Karpas-422 (cell line): ENCODE data around the gene INPP5A. TPM values are rescaled to one million over a fixed set of nuclear protein-coding genes. Genes with fewer than 3 reads are reported as not detected.

Experiments used
- DNase-seq: peaks from one replicate; pipeline ENCODE4 v3.0.0-alpha.2; 2015
- H2AFZ ChIP-seq: fragments of 200-600 bp; sonication (generic); 2 replicates; pipeline ENCODE4 v1.6.1; 2014; ENCODE audit warnings: antibody characterized with exemption, low read length, mixed read lengths
- H3K27ac ChIP-seq: fragments of 200-600 bp; sonication (generic); 2 replicates; pipeline ENCODE4 v1.5.1; 2014; ENCODE audit warnings: mild to moderate bottlenecking, low read length, moderate library complexity
- H3K27me3 ChIP-seq: fragments of 200-600 bp; sonication (generic); 2 replicates; pipeline ENCODE4 v1.6.1; 2014; ENCODE audit warnings: low read length, mixed read lengths
- H3K36me3 ChIP-seq: fragments of 200-600 bp; sonication (generic); 2 replicates; pipeline ENCODE4 v1.6.1; 2014; ENCODE audit warnings: low read length, mixed read lengths; ENCODE audit not compliant: insufficient read depth
- H3K4me1 ChIP-seq: fragments of 200-600 bp; sonication (generic); 2 replicates; pipeline ENCODE4 v1.6.1; 2014; ENCODE audit warnings: mild to moderate bottlenecking, low read length, mixed read lengths
- H3K4me2 ChIP-seq: fragments of 200-600 bp; sonication (generic); 2 replicates; pipeline ENCODE4 v1.6.1; 2014; ENCODE audit warnings: low read length, low read depth, mild to moderate bottlenecking; ENCODE audit not compliant: poor library complexity, severe bottlenecking
- H3K4me3 ChIP-seq: fragments of 200-600 bp; sonication (generic); 2 replicates; pipeline ENCODE4 v1.5.1; 2014; ENCODE audit warnings: mild to moderate bottlenecking, antibody characterized with exemption, low read length, mixed read lengths
- H3K79me2 ChIP-seq: fragments of 200-600 bp; sonication (generic); 2 replicates; pipeline ENCODE4 v1.6.1; 2014; ENCODE audit warnings: mild to moderate bottlenecking, low read length, mixed read lengths
- H3K9ac ChIP-seq: fragments of 200-600 bp; sonication (generic); 2 replicates; pipeline ENCODE4 v1.6.0; 2014; ENCODE audit warnings: low read length
- H3K9me2 ChIP-seq: fragments of 200-600 bp; sonication (generic), shearing (Covaris generic); replicated peaks from 2 replicates; pipeline ENCODE4 v1.6.0; 2014; ENCODE audit warnings: mild to moderate bottlenecking, low read length, moderate library complexity; ENCODE audit not compliant: insufficient read depth
- H3K9me3 ChIP-seq: fragments of 300-700, 200-600 bp; sonication (generic); 2 replicates; pipeline ENCODE4 v1.6.1; 2014; ENCODE audit warnings: low read length, mixed read lengths
- H4K20me1 ChIP-seq: fragments of 200-600 bp; sonication (generic); 2 replicates; pipeline ENCODE4 v1.6.1; 2014; ENCODE audit warnings: mild to moderate bottlenecking, antibody characterized with exemption, low read length, low read depth; ENCODE audit not compliant: insufficient read depth
- total RNA-seq: library from RNA; depleted of rRNA; stranded (reverse); fragments of >200 nt; shearing (Covaris generic); gene quantifications from 2 replicates; pipeline ENCODE4 v1.2.3, GENCODE V29; 2014; ENCODE audit warnings: low replicate concordance

Gene INPP5A
- total RNA-seq, 1 experiment from 2014 or later, result 9.1 TPM

GRCh38 chr10:132754071-132754470 is 216.5 kb downstream of the INPP5A start:
- no peak overlapping the region for H3K4me2 ChIP-seq
- H3K9me2 ChIP-seq, result no peaks in the 10 kb centered on the region
- H3K9me3 ChIP-seq, result peaks cover 4% of the 10 kb centered on the region; the same call in 1 of the 2 replicates
- H4K20me1 ChIP-seq, result no peaks in the 10 kb centered on the region
- H3K27ac ChIP-seq, result no peak overlapping the region
- no peaks in the 10 kb centered on the region for H3K4me1 ChIP-seq
- H3K36me3 ChIP-seq, result no peaks in the 10 kb centered on the region; the same call in 1 of the 2 replicates
- no peak overlapping the region for H3K4me3 ChIP-seq
- DNase-seq, result no peak
- H3K9ac ChIP-seq, result no peak overlapping the region
- H3K27me3 ChIP-seq, result no peaks in the 10 kb centered on the region
- no peaks in the 10 kb centered on the region for H3K79me2 ChIP-seq
- no peak overlapping the region for H2AFZ ChIP-seq

GRCh38 chr10:132755166-132755711 is 217.7 kb downstream of the INPP5A start:
- Histone ChIP-seq H3K9ac (no peak overlapping the region), H3K4me2 (no peak overlapping the region), H2AFZ (no peak overlapping the region), H3K27me3 (no peaks in the 10 kb centered on the region), H3K9me2 (no peaks in the 10 kb centered on the region), H3K79me2 (no peaks in the 10 kb centered on the region), H3K9me3 (peaks cover 4% of the 10 kb centered on the region; the same call in 1 of the 2 replicates), H3K4me1 (no peaks in the 10 kb centered on the region), H3K27ac (no peak overlapping the region), H4K20me1 (no peaks in the 10 kb centered on the region), H3K36me3 (no peaks in the 10 kb centered on the region; the same call in 1 of the 2 replicates), H3K4me3 (no peak overlapping the region)
- no peak for DNase-seq

GRCh38 chr10:132756591-132756990 is 219.0 kb downstream of the INPP5A start:
- Histone ChIP-seq H3K27me3 (no peaks in the 10 kb centered on the region), H2AFZ (no peak overlapping the region), H3K9ac (no peak overlapping the region), H3K4me3 (no peak overlapping the region), H3K79me2 (no peaks in the 10 kb centered on the region), H3K9me2 (no peaks in the 10 kb centered on the region), H4K20me1 (no peaks in the 10 kb centered on the region), H3K9me3 (peaks cover 4% of the 10 kb centered on the region; the same call in 1 of the 2 replicates), H3K4me2 (no peak overlapping the region), H3K27ac (no peak overlapping the region), H3K4me1 (no peaks in the 10 kb centered on the region), H3K36me3 (no peaks in the 10 kb centered on the region)
- DNase-seq, result no peak

GRCh38 chr10:132757171-132757570 is 219.6 kb downstream of the INPP5A start:
- no peak overlapping the region for H3K4me3 ChIP-seq
- no peaks in the 10 kb centered on the region for H3K9me2 ChIP-seq
- no peak overlapping the region for H3K27ac ChIP-seq
- H2AFZ ChIP-seq, result no peak overlapping the region
- no peaks in the 10 kb centered on the region for H3K27me3 ChIP-seq
- no peaks in the 10 kb centered on the region for H3K4me1 ChIP-seq
- H3K79me2 ChIP-seq, result no peaks in the 10 kb centered on the region
- H3K4me2 ChIP-seq, result no peak overlapping the region
- H3K9me3 ChIP-seq, result peaks cover 4% of the 10 kb centered on the region; the same call in 1 of the 2 replicates
- H4K20me1 ChIP-seq, result no peaks in the 10 kb centered on the region
- H3K9ac ChIP-seq, result no peak overlapping the region
- DNase-seq, result no peak
- H3K36me3 ChIP-seq, result no peaks in the 10 kb centered on the region

- H3K9me2 ChIP-seq, result no peaks in the 10 kb centered on the region
- H3K4me1 ChIP-seq, result no peaks in the 10 kb centered on the region
- H3K27ac ChIP-seq, result no peak overlapping the region
- no peak for DNase-seq
- no peaks in the 10 kb centered on the region for H3K79me2 ChIP-seq
- no peak overlapping the region for H2AFZ ChIP-seq
- H3K4me2 ChIP-seq, result no peak overlapping the region
- no peaks in the 10 kb centered on the region for H3K36me3 ChIP-seq
- H4K20me1 ChIP-seq, result no peaks in the 10 kb centered on the region
- H3K9ac ChIP-seq, result no peak overlapping the region
- peaks cover 4% of the 10 kb centered on the region; the same call in 1 of the 2 replicates for H3K9me3 ChIP-seq
- H3K27me3 ChIP-seq, result no peaks in the 10 kb centered on the region
- no peak overlapping the region for H3K4me3 ChIP-seq
Observed at GRCh38 chr10:132758865-132759264, 221.3 kb downstream of the INPP5A start.

- Histone ChIP-seq H3K4me1 (no peaks in the 10 kb centered on the region), H3K4me2 (no peak overlapping the region), H2AFZ (no peak overlapping the region), H4K20me1 (no peaks in the 10 kb centered on the region), H3K9me3 (no peaks in the 10 kb centered on the region), H3K9me2 (no peaks in the 10 kb centered on the region), H3K9ac (no peak overlapping the region), H3K27ac (no peak overlapping the region), H3K36me3 (no peaks in the 10 kb centered on the region), H3K79me2 (no peaks in the 10 kb centered on the region), H3K27me3 (no peaks in the 10 kb centered on the region), H3K4me3 (no peak overlapping the region)
- no peak for DNase-seq
Observed at GRCh38 chr10:132761395-132762060, 223.9 kb downstream of the INPP5A start.

- no peaks in the 10 kb centered on the region for H4K20me1 ChIP-seq
- H3K79me2 ChIP-seq, result no peaks in the 10 kb centered on the region
- H3K4me1 ChIP-seq, result no peaks in the 10 kb centered on the region
- H3K36me3 ChIP-seq, result no peaks in the 10 kb centered on the region
- no peaks in the 10 kb centered on the region for H3K27me3 ChIP-seq
- H3K4me3 ChIP-seq, result no peak overlapping the region
- H3K27ac ChIP-seq, result no peak overlapping the region
- no peaks in the 10 kb centered on the region for H3K9me2 ChIP-seq
- H3K4me2 ChIP-seq, result no peak overlapping the region
- no peak overlapping the region for H2AFZ ChIP-seq
- no peaks in the 10 kb centered on the region for H3K9me3 ChIP-seq
- DNase-seq, result no peak
- H3K9ac ChIP-seq, result no peak overlapping the region
Observed at GRCh38 chr10:132762267-132762666, 224.7 kb downstream of the INPP5A start.

GRCh38 chr10:132763545-132763944 is 226.0 kb downstream of the INPP5A start:
- no peaks in the 10 kb centered on the region for H4K20me1 ChIP-seq
- no peaks in the 10 kb centered on the region for H3K79me2 ChIP-seq
- no peak overlapping the region for H2AFZ ChIP-seq
- no peak for DNase-seq
- no peak overlapping the region for H3K4me2 ChIP-seq
- no peaks in the 10 kb centered on the region for H3K9me2 ChIP-seq
- no peak overlapping the region for H3K4me3 ChIP-seq
- no peaks in the 10 kb centered on the region for H3K4me1 ChIP-seq
- H3K27ac ChIP-seq, result no peak overlapping the region
- H3K9ac ChIP-seq, result no peak overlapping the region
- no peaks in the 10 kb centered on the region for H3K27me3 ChIP-seq
- no peaks in the 10 kb centered on the region; the same call in 1 of the 2 replicates for H3K9me3 ChIP-seq
- H3K36me3 ChIP-seq, result no peaks in the 10 kb centered on the region
